NCI-H82 treated with DMSO at 0.1 percent for 48 hours (cell line): ENCODE results near the gene HRC.
A peak's percentile ranks its signal among the peaks of the same experiment; 100 is the strongest.
"Not testable (repeated sequence)": the region's sequence is repeated elsewhere in the genome, so short reads cannot be mapped to it uniquely, and the experiment has no call there.

Experiments used
- DNase-seq: peaks from one replicate; lab custom pipeline; 2025; ENCODE audit not compliant: unreplicated experiment; lab: John Stamatoyannopoulos, UW

HRC gene

DNA sequence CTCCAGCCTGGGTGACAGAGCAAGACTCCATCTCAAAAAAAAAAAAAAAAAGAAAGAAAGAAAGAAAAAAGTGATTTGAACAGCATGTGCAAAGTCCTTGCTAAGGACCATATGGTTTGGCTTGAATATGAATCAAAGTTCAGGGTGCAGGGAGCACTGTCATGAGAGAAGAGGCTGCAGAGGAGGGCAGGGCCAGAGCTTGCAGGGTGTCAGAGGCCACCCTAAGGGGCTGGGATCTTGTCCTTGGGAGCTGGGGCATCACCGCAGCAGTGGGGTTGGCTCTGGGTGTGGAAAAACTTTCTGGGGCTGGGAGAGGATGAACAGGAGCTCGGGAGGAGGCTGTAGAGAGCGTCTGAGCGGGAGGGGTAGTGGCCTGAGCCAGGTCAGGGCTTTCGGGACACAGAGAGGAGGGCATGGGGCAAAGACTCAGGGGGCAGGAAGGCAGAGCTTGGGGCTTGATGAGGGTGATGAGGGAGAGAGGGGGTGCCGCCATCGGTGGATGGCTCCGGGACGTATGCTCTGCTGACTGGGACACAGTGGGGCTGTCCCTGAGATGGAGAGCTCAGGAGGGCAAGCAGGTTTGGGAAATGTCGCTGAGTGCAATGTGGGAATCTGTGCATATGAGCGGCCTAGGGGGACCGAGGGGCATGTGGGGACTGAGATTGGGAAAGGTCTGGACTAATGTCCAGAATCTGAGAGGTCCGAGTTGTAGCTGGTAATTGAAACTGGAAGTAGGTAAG, 5.4 kb upstream of the HRC start:
- DNase-seq = no peak

DNA sequence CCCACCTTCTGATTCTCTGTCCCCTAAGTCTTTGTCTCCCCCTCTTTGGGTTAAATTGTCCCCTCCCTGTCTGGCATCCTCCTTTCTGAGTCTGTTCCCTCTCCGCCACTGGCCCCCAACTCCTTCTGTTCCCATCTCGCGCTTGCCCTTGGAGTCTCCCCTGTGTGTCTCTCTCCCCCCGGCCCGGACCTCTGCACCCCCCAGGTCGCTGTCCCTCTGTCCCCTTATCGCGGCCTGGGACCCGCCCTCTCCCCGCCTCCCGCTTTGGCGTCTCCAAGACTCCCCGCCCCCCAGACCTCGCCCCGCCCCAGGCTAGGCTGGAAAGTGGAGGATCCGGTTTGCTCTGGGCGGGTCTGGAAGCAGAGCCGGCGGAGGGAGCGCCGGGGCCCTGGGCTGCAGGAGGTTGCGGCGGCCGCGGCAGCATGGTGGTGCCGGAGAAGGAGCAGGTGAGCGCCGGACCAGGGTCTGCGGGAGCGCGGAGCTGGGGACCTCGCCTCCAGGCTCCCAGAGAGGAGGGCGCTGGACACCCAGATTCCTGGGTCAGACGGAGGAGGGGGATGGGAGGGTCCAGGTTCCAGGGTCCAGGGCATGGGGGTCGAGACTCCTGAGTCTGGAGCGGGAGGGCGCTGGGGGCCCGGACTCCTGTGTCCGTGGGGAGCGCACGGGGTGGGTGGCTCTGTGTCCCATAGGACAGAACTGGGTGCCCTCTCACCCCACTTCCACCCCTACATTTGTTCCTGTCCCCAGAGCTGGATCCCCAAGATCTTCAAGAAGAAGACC, 2.4 kb upstream of the HRC start, which contains the start of gene TRPM4:
Gene TRPM4, plus strand, starts transcription at position 348 of the 780 bp plus-strand sequence. Its CDS starts 75 bp downstream, at position 423.
- DNase-seq = peak; percentile 58

DNA sequence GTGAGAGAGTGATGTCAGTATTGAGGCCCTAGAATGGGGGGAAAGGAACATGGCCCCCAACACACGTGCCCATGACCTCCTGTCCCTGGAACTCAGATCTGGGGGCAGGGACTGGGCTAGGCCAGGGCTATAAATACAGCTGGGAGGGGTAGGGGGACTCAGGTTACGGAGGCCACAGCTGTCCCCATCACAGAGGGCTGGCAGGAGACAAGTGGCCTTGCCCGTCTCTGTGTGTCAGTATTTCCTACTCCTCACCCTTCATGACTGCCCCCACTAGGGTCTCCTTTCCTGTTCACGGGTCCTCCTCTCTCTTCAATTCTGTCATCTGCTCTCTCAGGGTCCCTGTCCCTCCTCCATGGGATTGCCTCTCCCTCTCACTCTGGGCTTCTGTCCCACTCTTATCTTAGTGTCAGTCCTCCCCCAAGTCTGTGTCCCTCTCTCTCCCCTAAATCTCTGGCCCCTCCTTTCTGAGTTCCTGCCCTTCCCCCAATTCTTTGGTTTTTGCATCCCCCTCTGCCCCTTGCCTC, 687 bp upstream of the HRC start:
- DNase-seq = peak; percentile 21

DNA sequence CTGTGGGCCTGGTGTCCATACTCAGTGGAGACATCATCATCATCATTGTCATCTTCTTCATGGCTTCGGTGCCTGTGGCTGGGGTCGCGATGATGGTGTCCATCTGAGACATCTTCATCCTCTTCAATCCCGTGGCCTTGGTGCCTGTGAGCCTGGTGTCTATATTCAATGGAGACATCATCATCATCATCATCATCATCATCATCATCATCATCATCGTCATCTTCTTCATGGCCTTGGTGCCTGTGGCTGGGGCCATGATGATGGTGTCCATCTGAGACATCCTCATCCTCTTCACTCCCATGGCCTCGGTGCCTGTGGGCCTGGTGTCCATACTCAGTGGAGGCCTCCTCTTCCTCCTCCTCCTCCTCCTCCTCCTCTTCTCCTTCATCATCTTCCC, 917 bp downstream of the HRC start:
- DNase-seq = no peak

DNA sequence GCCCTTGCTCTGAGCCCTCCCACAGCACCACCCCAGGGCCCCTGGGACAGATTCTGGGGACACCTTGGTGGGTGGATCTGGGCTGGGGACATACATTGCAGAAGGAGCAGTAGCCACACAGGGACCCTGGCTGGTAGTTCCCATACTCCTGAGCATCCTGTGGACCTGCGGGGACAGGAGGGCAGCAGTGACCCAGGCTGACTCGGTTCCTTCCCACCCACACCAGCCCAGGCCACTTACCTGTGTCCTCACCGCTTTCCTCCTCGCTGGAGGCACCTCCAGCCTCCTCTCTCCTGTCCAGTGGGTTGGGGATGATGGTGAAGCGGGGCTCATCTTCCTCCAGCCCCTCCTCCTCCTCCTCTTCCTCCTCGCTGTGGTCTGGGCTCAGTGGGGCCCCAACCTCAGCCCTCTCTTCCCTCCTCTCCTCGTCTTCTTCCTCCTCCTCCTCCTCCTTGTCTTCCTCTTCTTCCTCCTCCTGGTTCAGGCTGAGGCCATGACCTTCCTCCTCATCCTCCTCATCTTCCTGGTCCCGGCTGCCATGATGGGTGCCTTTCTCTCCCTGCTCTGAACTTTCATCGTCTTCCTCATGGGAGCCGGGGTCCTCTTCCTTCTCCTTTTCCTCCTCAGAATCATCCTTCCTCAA, 1.9 kb downstream of the HRC start:
- DNase-seq = no peak

DNA sequence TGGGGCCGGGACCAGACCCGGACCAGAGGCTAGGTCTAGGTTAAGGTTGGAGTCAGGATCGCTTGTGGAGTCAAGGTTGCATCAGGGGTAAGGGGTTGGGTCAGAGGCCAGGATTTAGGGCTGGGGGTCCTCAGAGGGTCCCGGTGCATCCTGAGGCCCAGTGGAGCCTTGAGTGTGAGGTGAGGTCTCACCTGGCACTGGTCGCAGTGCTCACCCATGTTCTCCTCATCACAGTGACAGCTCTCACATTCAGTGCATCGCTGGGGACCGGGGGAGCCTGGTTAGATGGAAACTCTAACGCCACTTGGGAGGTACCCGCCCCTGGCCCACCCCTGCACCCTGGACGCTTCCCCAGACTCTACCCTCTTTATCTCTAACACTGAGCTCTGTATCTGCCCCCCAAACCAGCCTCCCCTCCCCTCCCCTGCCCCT, 3.1 kb downstream of the HRC start:
- no peak for DNase-seq

DNA sequence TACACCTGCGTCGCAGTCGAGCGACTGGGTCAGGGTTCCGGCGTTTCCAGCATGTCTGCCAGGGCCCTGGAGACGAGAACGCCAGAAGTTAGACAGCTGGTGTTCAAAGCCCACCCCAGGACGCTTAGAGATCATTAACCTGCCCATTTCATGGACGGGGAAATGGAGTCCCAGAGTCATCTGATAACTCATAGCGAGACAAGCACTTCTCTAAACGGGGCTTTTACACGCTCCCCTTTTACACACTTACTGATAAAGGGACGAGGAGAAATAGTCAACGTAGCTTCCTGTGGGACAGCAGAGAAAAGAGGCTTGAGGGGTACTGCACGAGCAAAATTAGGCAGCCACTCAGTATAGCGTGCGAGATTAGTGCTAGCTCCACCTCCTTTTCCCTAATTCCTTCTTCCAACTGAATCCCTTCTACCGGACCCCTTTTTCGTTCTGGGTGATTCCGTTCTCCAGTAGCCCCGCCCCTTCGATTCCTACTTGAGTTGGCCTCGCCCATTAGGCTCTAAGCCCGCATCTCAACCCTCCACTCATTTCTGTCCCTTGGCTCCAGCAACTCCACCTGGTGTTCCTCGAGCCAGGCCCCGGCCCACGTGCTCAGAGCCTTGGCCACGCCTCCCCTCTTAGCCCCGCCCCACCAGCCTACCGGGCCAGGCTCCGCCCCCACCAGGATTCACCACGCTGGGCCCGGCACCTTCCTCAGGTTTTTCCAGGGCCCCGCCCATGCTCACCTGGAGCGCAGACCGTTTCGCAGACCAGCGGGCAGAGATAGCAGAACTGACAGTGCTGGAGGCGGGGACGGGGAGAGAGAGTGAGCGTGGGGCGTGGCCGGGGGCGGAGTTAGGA, 3.7 kb downstream of the HRC start:
- peak; percentile 80 for DNase-seq

DNA sequence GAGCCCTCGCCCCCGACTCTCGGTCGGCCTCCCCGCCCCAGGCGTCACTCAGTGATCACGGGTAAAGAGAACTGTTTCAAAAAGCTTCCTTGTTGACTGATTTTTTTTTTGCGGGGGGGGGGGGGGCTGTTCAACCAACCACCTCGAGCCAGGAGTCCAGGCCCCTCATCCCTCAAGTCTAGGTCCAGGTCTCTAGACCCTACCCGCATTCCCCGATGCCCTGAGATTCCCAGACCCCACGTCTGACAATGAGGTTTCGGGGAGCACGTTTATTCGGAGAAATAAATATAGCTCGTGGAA, 4.3 kb downstream of the HRC start:
- DNase-seq = no peak

DNA sequence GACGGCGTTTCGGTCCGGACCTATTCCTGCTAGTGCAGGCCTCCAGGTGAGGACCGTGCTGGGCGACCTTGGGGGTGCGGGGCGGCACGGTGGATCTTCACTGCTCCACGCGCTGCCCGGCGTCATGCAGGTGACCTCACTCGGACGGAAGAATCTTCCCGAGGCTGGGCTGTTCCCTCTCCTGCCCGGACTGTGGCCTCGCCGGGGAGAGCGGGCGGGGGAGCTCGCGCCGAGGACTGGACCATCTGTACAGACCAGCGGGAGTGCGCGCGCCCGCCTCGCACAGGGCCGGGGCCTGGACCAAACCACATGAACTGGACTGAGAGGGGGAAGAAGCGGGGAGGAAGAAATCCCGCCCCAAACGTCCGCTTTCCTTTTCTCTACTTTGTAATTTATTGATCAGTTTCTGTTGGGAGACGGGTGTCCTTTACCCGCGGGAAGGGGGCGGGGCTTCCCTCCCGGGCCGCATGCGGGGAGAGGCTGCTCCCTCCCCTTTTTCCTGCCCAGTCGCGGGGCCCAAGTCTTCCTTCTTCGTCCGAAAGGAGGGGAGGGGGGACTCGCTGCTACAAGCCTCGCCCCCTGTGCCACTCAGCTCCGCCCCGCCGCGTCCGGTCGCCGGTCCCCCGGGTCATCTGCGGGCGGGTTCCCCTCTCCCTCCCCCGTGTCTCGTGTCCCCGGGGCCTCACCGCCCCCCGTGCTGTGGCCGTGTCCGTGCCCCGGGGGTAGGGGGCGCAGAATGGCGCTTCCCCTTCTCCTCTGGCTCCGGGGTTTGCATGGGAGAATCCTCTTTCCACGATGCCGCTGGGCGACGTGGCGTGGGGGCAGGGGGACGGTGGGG, 4.9 kb downstream of the HRC start:
- peak; percentile 81 for DNase-seq

DNA sequence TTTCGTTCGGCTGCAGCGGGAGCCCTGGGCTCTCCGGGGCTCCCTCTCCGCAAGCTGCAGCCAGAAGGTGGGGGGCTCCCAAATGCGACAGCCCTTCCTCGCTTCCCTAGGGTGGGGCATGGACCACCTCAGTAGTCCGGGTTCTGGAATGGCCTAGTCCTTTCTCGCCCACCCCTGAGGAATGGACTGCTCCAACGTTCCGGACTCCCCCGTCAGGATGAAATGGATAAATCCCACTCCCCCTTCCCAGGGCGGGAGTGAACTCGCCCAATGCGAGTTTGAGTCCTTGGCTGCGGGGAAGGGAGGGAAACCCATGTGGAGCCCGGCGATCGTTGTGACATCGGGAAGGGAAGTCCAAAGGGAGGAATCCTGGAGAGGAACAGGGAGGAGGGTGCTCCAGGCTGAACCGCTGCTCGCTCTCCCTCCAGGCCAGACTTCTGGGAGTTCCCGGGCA, 5.5 kb downstream of the HRC start:
- peak; percentile 44 for DNase-seq

DNA sequence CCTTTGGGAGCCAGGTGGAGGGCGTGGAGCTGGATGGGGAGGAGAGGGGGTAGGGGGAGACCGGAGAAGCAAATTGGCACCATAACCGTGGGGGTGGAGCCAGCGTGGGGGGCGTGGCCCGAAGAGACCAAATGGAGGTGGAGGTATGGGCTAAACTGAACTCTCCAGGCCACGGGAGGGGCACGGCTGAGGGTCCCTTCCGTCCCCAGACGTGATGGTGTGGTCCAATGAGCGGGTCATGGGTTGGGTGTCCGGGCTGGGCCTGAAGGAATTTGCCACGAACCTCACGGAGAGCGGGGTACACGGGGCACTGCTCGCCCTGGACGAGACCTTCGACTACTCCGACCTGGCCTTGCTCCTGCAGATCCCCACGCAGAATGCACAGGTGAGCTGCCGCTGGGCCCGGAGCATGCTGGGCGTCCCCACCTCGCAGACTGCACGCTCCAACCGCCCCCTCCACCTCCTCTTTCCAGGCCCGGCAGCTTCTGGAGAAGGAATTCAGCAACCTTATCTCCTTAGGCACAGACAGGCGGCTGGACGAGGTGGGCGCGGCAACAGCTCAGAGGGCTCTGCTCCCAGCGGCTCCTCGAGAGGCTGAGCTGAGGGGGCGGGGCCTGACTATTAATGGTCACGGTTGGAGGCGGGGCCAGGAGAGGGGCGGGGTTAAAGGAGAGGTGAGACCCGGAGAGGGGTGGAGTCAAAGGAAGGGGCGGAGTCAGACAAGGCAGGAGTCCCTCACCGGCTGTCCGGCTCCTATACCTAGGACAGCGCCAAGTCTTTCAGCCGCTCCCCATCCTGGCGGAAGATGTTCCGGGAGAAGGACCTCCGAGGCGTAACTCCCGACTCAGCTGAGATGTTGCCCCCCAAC, 6.2 kb downstream of the HRC start:
- DNase-seq = peak; percentile 98

DNA sequence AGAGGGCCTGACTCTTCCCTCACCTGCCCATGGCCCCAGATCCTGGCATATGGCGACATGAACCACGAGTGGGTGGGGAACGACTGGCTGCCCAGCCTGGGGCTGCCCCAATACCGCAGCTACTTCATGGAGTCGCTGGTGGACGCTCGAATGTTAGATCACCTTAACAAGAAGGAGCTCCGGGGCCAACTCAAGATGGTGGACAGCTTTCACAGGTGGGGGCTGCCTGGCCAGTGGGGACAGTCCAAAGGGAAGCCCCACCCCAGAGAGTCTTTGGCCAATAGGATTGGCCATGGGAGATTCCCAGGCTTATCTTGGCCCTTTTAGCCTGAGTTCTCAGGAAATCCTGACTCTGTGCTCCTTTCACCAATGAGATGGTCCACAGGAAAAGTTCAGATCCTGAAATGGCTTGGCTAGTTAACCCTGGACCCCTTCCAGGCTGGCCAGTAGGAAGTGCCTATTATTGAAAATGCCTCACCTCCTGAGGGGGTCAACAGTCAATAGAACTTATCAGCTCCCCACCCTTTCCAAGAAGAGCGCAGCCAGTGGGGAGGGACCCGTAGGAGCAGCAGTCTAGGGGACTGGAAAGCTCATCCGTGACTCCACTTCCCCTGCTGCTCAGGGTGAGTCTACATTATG, 7.0 kb downstream of the HRC start:
- DNase-seq = no peak

DNA sequence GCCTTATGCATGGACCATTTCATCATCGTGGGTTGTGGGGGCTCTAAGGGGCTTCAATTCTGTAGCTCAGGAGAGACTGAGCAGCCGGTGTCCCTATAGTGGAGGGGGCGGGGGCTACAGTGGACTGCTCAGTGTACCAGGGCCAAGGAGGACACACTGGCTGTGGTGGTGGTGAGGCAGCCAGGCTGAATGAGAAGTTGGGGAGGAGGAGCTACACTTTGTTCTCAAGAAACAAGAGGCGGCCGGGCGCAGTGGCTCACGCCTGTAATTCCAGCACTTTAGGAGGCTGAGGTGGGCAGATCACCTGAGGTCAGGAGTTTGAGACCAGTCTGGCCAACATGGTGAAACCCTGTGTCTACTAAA, 8.8 kb downstream of the HRC start:
- not testable (repeated sequence) for DNase-seq

DNA sequence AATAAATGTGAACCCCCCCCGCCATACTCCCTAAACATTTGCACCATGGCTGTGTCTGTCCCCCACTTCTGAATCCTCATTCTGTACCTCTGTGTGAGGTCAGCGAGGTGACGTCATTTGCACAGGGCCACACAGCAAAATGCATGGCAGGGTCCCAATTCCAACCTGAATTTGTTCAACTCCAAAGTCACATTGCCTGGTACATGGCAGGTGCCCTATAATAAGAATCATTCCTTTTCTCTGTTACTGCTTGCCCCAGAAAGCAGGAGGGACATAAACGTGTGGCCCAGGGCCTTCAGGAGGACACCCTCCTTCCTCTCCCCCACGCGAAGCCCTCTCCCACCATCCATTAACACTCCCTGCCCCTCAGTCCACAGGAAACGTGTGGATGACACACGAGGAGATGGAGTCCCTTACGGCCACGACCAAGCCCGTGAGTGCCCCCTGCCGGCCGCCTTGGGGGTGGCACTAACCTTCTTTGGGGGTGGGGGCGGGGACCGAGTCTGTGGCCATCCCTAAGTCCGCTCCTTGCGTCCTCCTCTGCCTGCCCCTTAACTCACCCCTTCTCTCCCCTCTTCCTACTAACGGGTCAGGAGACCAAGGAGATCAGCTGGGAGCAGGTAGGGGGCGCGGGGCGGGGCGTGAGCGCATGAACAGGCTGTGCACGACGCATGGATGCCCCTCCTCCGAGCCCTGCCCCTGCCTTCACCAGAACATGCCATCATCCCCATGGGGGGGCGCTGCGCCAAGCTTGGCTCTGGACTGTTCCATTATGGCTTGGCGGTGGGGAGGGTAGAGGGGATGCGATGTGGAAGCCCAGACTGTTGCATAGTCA, 9.4 kb downstream of the HRC start:
- peak; percentile 72 for DNase-seq

DNA sequence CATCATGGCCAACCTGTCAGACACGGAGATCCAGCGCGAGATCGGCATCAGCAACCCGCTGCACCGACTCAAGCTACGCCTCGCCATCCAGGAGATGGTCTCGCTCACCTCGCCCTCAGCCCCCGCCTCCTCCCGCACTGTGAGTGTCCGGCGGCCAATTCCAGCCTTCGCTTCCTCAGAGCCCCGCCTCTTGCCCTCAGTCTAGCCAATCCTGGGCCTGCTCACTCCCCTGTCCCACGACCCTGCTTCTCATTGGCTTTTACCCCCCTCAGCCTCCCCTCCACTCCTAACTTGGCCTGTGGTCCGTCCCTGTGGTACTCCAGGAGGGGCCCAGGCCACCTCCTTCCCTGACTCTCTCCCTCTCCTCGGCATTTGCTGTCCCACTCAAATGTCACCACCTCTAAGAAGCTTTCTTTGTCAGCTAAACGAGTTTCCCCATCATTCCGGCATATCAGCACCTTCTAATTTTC, 12.3 kb downstream of the HRC start:
- peak; percentile 95 for DNase-seq

DNA sequence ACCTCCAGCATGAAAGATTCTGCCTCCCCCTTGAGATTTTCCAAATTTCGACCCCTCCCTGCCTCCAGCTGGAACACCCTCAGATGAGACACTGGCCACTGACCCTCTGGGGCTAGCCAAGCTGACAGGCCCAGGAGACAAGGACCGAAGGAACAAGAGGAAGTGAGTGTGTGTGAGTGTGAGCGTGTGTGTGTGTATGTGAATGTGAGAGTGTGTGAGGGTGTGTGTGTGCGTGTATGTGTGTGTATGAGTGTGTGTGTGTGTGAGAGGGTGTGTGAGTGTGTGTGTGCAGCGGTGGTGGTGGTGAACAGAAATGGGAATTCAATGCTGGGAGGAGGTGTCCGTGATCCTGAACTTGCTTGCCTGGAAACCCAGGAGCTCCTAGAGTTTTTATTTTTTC, 13.8 kb downstream of the HRC start:
- DNase-seq = no peak

DNA sequence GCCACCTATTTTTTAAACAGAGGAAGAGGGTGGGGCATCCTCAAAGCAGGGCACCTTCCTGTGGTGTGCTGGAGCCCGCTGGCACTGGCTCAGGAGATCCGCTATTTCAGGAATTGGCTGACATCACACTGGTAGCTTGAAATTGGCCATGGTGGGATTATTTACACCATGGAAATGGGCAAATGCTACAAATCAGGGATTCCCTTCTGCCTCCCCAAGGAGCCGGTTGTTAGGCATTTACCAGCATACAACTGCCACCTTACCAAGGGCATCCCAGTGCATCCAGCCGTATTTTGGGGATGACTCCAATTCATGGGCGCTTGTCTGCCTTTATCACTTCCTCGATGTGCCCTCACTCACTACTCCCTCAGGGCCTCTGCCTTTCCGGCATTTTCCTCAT, 14.2 kb downstream of the HRC start:
- no peak for DNase-seq

DNA sequence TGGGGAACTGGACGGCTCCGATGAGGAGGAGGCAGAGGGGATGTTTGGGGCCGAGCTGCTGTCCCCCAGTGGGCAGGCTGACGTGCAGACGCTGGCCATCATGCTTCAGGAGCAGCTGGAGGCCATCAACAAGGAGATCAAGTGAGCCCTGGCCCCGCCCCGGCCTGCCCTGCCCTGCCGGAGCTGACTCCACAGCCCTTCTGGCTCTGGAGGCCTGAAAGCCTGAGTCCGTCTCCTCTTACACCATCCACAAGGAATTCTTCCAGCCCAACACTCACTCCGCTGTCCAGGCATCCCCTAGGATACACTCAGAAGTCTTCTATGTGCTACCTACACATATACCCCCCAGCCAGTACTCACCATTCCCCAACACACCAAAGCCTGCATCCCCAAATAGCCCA, 18.4 kb downstream of the HRC start:
- no peak for DNase-seq
